Left lung (tissue), 10 donors: ENCODE results near the gene DEPDC1. TPM values are rescaled to one million over a fixed set of nuclear protein-coding genes. Genes with fewer than 3 reads are reported as not detected.
"Not testable (repeated sequence)": the region's sequence is repeated elsewhere in the genome, so short reads cannot be mapped to it uniquely, and the experiment has no call there.

Experiments used
- ATAC-seq: fragments of 200-7000 bp; cut with Tn5 transposase; one replicate; pipeline ENCODE4 v1.9.1; 2020; ENCODE audit warnings: moderate library complexity
- DNase-seq, 4 donors: peaks; one replicate each; pipeline ENCODE4 v3.0.0-alpha.2; 2013 to 2020
- H3K27ac ChIP-seq, 2 donors: fragments of 200-600 bp; sonication (generic) in 1 of 2; one replicate each; pipeline versions ENCODE4 v1.5.0 to v1.8.0; 2020 to 2021
- H3K27me3 ChIP-seq, 2 donors: fragments of 200-600 bp; sonication (generic) in 1 of 2; one replicate each; pipeline versions ENCODE4 v1.5.0 to v1.8.0; 2020 to 2021
- H3K36me3 ChIP-seq, 2 donors: fragments of 200-600 bp; sonication (generic) in 1 of 2; one replicate each; pipeline versions ENCODE4 v1.5.0 to v1.8.0; 2020 to 2021
- H3K4me1 ChIP-seq, 2 donors: fragments of 200-600 bp; one replicate each; pipeline ENCODE4 v1.8.0; 2021
- H3K4me3 ChIP-seq, 2 donors: fragments of 200-600 bp; sonication (generic) in 1 of 2; one replicate each; pipeline versions ENCODE4 v1.5.0 to v1.8.0; 2020 to 2021; ENCODE audit warnings: mild to moderate bottlenecking in 1 of 2
- H3K9me3 ChIP-seq, 2 donors: fragments of 200-600 bp; sonication (generic) in 1 of 2; one replicate each; pipeline versions ENCODE4 v1.5.0 to v1.8.0; 2020 to 2021
- intact Hi-C, 2 donors: fragments of 100-400 bp; cut with DNase I; formaldehyde crosslinking; loops; one replicate each; pipeline versions ENCODE4 v1.11.2 to v1.14.2; 2022
- polyA plus RNA-seq, 6 donors: library from polyadenylated mRNA; unstranded; fragments of 120-200 nt; gene quantifications; one replicate each; pipeline ENCODE4 v1.2.1, GENCODE V29; 2013; ENCODE audit not compliant: insufficient read length in 6 of 6
- total RNA-seq, 2 donors: library from RNA; stranded (reverse); fragmentation: NEBNext Ultra II Directional; extraction: Animal tissue kit (Norgen Biotek cat#: 25700); gene quantifications; one replicate each; pipeline ENCODE4 v1.2.1, GENCODE V29; 2021
- TF ChIP-seq, protein P1 (sequence below), 2 donors: fragments of 200-600 bp; sonication (generic) in 1 of 2; IDR thresholded peaks; one replicate each; pipeline versions ENCODE4 v1.5.0 to v1.8.0; 2021; ENCODE audit warnings: antibody characterized with exemption in 2 of 2
- donor health status: DM: no; HTN: yes; CAD: no.
- donor health status: DM: no; HTN: no; CAD: no.

Gene DEPDC1
- total and polyA plus RNA-seq, 8 donors = 0.81 to 25.1 (median 11.4) TPM

DNA sequence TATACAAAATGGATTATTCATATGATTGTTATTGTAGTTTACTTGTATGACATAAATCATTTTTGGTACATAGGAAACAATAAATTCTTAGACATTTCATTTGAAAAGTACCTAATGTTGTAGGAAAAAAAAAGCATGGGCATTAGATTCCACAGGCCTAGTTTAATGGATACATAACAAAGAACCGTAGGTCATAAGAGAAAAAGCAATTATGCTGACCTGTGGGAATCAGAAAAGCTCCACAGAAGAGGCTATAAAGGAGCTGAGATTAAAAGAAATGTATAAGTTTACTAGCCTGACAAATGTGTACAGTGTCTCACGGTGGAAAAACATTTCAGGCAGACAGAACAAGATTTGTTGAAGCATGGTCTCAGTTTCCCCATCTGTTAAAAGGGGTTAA lies 3.7 kb downstream of the DEPDC1 start:
- intact Hi-C loops = no loop called here
- no peak for ATAC-seq

DNA sequence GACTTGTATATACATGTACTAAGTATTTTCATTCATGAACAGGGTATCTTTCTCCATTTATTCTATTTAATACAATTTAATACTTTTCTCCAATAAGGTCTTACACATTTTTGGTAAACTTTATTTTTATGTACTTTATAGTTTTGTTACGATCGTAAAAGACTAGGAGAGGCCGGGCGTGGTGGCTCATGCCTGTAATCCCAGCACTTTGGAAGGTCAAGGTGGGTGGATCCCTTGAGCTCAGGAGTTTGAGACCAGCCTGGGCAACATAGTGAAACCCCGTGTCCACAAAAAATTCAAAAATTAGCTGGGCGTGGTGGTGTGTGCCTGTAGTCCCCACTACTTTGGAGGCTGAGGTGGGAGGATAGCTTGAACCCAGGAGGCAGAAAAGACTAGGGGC lies 4.6 kb downstream of the DEPDC1 start:
- H3K4me1 ChIP-seq = peaks cover 4 to 13% of the 10 kb centered on the region in 2 donors
- H3K27ac ChIP-seq, H3K4me3 ChIP-seq, H3K9me3 ChIP-seq, intact Hi-C loops, ATAC-seq, H3K36me3 ChIP-seq, H3K27me3 ChIP-seq, DNase-seq: not testable (repeated sequence)

More for the DNA sequence above, 3.7 kb downstream of the DEPDC1 start:
- Histone ChIP-seq H3K4me1 (peaks cover 4 to 16% of the 10 kb centered on the region in 2 donors), H3K36me3 (no peaks in the 10 kb centered on the region), H3K4me3 (no peak overlapping the region), H3K27ac (no peak overlapping the region), H3K27me3 (no peaks in the 10 kb centered on the region), H3K9me3 (no peaks in the 10 kb centered on the region)
- TF ChIP-seq, protein P1, sequence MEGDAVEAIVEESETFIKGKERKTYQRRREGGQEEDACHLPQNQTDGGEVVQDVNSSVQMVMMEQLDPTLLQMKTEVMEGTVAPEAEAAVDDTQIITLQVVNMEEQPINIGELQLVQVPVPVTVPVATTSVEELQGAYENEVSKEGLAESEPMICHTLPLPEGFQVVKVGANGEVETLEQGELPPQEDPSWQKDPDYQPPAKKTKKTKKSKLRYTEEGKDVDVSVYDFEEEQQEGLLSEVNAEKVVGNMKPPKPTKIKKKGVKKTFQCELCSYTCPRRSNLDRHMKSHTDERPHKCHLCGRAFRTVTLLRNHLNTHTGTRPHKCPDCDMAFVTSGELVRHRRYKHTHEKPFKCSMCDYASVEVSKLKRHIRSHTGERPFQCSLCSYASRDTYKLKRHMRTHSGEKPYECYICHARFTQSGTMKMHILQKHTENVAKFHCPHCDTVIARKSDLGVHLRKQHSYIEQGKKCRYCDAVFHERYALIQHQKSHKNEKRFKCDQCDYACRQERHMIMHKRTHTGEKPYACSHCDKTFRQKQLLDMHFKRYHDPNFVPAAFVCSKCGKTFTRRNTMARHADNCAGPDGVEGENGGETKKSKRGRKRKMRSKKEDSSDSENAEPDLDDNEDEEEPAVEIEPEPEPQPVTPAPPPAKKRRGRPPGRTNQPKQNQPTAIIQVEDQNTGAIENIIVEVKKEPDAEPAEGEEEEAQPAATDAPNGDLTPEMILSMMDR (IDR thresholded peaks at IDR 0.05) = no peak
- no peak for DNase-seq

DNA sequence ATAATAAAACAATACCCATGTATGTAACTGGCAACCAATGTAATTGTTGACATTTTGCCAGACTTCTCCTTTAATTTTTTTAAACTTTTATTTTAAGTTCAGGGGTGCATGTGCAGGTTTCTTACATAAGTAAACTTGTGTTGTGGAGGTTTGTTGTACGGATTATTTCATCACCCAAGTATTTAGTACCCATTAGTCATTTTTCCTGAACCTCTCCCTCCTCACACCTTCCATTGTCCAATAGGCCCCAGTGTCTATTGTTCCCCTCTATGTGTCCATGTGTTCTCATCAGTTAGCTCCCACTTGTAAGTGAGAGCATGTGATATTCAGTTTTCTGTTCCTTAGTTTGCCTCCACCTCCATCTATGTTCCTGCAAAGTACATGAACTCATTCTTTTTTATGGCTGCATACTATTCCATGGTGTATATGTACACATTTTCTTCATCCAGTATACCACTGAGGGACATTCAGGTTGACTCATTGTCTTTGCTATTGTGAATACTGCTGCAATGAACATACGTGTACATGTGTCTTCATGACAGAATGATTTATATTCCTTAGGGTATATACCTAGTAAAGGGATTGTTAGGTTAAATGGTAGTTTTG lies 6.7 kb downstream of the DEPDC1 start:
- H3K4me3 ChIP-seq = no peak overlapping the region
- intact Hi-C loops = no loop called here
- no peaks in the 10 kb centered on the region for H3K27me3 ChIP-seq
- no peaks in the 10 kb centered on the region for H3K4me1 ChIP-seq
- no peaks in the 10 kb centered on the region for H3K9me3 ChIP-seq
- DNase-seq (no peak), ATAC-seq (no peak)
- TF ChIP-seq, protein P1 (IDR thresholded peaks at IDR 0.05) = no peak
- H3K27ac ChIP-seq = no peak overlapping the region
- H3K36me3 ChIP-seq = no peaks in the 10 kb centered on the region

DNA sequence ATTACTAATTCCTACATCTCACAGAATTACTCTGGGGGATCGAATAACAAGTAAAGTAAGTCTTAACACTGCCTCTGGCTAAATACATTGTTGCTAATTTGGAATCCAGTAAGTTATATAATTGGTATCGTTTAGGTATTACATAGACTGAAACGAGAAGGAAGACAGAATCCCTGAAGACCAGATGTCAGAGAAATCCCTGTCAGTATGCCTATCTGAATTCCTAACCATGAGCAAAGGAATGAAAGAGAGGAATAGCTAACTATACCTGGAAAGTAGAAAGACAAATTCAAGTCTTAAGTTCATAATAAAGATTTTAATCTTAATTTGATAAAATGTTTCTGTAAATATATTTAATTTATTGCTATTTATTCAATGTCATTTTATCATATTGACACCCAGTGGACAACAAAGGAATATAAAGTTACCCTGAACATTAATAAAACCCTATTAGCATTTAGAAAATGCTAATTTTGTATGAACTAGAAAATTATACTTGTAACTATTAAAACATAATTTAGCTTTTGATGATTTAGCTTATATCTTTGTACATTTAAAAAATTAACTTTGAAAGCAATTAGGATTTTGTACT lies 11.4 kb downstream of the DEPDC1 start:
- no peak for ATAC-seq
- no peaks in the 10 kb centered on the region for H3K9me3 ChIP-seq
- TF ChIP-seq, protein P1 (IDR thresholded peaks at IDR 0.05) = no peak

DNA sequence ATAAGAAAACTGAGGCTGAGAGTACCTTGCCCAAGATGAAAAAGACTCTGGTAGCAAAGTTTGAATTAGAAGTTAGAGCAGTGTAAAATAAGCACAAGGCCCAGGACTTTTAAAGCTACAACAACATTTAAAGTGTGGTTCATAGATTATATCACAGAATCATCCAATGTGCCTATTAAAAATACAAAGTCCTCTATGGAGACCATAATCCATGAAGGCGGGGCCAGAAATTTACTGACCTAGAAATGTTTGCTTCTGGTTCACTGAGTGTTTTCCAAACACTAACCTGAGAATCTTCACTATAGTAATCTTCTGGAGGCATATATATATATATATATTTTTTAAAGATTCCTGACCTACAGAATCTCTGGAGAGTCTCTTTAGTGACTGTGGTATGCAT lies 12.3 kb downstream of the DEPDC1 start:
- H3K4me1 ChIP-seq = no peaks in the 10 kb centered on the region
- ATAC-seq = no peak
- no peaks in the 10 kb centered on the region for H3K27me3 ChIP-seq
- H3K4me3 ChIP-seq = no peak overlapping the region
- TF ChIP-seq, protein P1 (IDR thresholded peaks at IDR 0.05) = no peak
- no peak for DNase-seq
- H3K36me3 ChIP-seq = no peaks in the 10 kb centered on the region
- intact Hi-C loops = no loop called here
- no peaks in the 10 kb centered on the region for H3K9me3 ChIP-seq
- H3K27ac ChIP-seq = no peak overlapping the region

More for the DNA sequence above, 11.4 kb downstream of the DEPDC1 start:
- no peak for DNase-seq
- Histone ChIP-seq H3K4me1 (no peaks in the 10 kb centered on the region), H3K27me3 (no peaks in the 10 kb centered on the region), H3K36me3 (no peaks in the 10 kb centered on the region), H3K27ac (no peak overlapping the region), H3K4me3 (no peak overlapping the region)
- intact Hi-C loops = no loop called here

DNA sequence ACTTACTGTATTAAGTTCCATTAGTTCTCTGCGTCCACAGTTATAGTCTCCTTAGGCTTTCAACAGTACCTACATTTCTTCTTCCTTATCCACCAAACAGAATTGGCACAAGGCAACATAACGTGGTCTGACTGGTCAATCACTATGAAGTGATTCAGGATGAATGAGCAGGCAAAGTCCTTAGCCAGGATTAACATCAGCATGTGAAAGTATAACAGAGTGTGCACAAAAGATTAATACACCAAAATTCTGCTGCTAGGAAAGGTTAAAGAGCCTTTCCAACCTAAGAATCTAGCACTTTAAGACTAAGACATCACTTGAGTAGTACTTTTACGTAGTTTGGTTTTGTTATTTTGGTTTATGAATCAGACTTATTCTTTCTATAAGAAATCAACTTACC lies 15.8 kb downstream of the DEPDC1 start:
- intact Hi-C loops = no loop called here
- DNase-seq = no peak
- Histone ChIP-seq H3K4me1 (no peaks in the 10 kb centered on the region), H3K27me3 (no peaks in the 10 kb centered on the region), H3K9me3 (no peaks in the 10 kb centered on the region), H3K36me3 (no peaks in the 10 kb centered on the region), H3K27ac (no peak overlapping the region), H3K4me3 (no peak overlapping the region)
- TF ChIP-seq, protein P1 (IDR thresholded peaks at IDR 0.05) = no peak
- no peak for ATAC-seq
